Right forelimb (tissue), 1 donor: Measurements from ENCODE around the gene FAM156B.
"Not testable (repeated sequence)": the region's sequence is repeated elsewhere in the genome, so short reads cannot be mapped to it uniquely, and the experiment has no call there.

Source experiments
- DNase-seq: peaks from one replicate; pipeline ENCODE4 v3.0.0-alpha.2; 2018

Gene FAM156B

GRCh38 chrX:52896855-52897709, at the start of gene FAM156B:
Gene FAM156B, plus strand, starts transcription at chrX:52897330. Its CDS starts 9,896 bp downstream, at chrX:52907226.
- not testable (repeated sequence) for DNase-seq

- DNase-seq: no peak
Observed at GRCh38 chrX:52852110-52852860, 44.8 kb upstream of the FAM156B start.

- not testable (repeated sequence) for DNase-seq
Observed at GRCh38 chrX:52856991-52857525, 40.1 kb upstream of the FAM156B start.

- DNase-seq: no peak
Observed at GRCh38 chrX:52865343-52865998, 31.7 kb upstream of the FAM156B start.

GRCh38 chrX:52867610-52868348, 29.4 kb upstream of the FAM156B start, which contains the start of gene XAGE3:
Gene XAGE3, minus strand, starts transcription at chrX:52868083. Its CDS starts 950 bp downstream, at chrX:52867133.
- DNase-seq: no peak

GRCh38 chrX:52870046-52870445, 27.1 kb upstream of the FAM156B start:
- no peak for DNase-seq

GRCh38 chrX:52873825-52874224, 23.3 kb upstream of the FAM156B start:
- DNase-seq: not testable (repeated sequence)

GRCh38 chrX:52874661-52875060, 22.5 kb upstream of the FAM156B start:
- no peak for DNase-seq

- not testable (repeated sequence) for DNase-seq
Observed at GRCh38 chrX:52875436-52875835, 21.7 kb upstream of the FAM156B start.

- DNase-seq: not testable (repeated sequence)
Observed at GRCh38 chrX:52876386-52876785, 20.7 kb upstream of the FAM156B start.

GRCh38 chrX:52887459-52887858, 9.7 kb upstream of the FAM156B start:
- DNase-seq: not testable (repeated sequence)

- not testable (repeated sequence) for DNase-seq
Observed at GRCh38 chrX:52888090-52888489, 9.0 kb upstream of the FAM156B start.

GRCh38 chrX:52896438-52896837, 692 bp upstream of the FAM156B start:
- DNase-seq: not testable (repeated sequence)

GRCh38 chrX:52905531-52905930, 8.4 kb downstream of the FAM156B start:
- DNase-seq: not testable (repeated sequence)

- not testable (repeated sequence) for DNase-seq
Observed at GRCh38 chrX:52906072-52906471, 8.9 kb downstream of the FAM156B start.

GRCh38 chrX:52907137-52907536, 10.0 kb downstream of the FAM156B start:
- DNase-seq: not testable (repeated sequence)

GRCh38 chrX:52907900-52908299, 10.8 kb downstream of the FAM156B start:
- not testable (repeated sequence) for DNase-seq

- not testable (repeated sequence) for DNase-seq
Observed at GRCh38 chrX:52909313-52909969, 12.3 kb downstream of the FAM156B start.

GRCh38 chrX:52913681-52914080, 16.6 kb downstream of the FAM156B start:
- DNase-seq: not testable (repeated sequence)

GRCh38 chrX:52914704-52915103, 17.6 kb downstream of the FAM156B start:
- not testable (repeated sequence) for DNase-seq

GRCh38 chrX:52923781-52924241, 26.7 kb downstream of the FAM156B start:
- DNase-seq: no peak
